Urinary bladder (tissue), 2 donors: Measurements from ENCODE around the gene SCMH1. TPM values are rescaled to one million over a fixed set of nuclear protein-coding genes. Genes with fewer than 3 reads are reported as not detected.

ENCODE experiments used
- polyA plus RNA-seq: library from polyadenylated mRNA; stranded (reverse); fragments of 200-250 nt; gene quantifications from one replicate; pipeline ENCODE4 v1.2.3, GENCODE V29; 2013
- total RNA-seq: library from RNA; depleted of rRNA; stranded (reverse); fragments of >200 nt; gene quantifications from one replicate; pipeline ENCODE4 v1.2.3, GENCODE V29; 2014
- donor health status: healthy.

The SCMH1 gene
- total and polyA plus RNA-seq, 2 donors: 46.8 to 59.8 TPM

Other genes with a start within 250 kb of the SCMH1 start
- gene SLFNL1, start 220.6 kb downstream of the SCMH1 start, total RNA-seq: 0.69 TPM
- gene SLFNL1, start 220.6 kb downstream of the SCMH1 start, polyA plus RNA-seq: 0.24 TPM
- gene FOXO6, start 119.1 kb upstream of the SCMH1 start, total RNA-seq: 1.5 TPM
- gene FOXO6, start 119.1 kb upstream of the SCMH1 start, polyA plus RNA-seq: 1.2 TPM
- gene EDN2, start 242.4 kb upstream of the SCMH1 start, total RNA-seq: 0.32 TPM
- 0.44 TPM for gene EDN2, start 242.4 kb upstream of the SCMH1 start, polyA plus RNA-seq